ENCODE results near the gene APEH.

The APEH gene

DNA sequence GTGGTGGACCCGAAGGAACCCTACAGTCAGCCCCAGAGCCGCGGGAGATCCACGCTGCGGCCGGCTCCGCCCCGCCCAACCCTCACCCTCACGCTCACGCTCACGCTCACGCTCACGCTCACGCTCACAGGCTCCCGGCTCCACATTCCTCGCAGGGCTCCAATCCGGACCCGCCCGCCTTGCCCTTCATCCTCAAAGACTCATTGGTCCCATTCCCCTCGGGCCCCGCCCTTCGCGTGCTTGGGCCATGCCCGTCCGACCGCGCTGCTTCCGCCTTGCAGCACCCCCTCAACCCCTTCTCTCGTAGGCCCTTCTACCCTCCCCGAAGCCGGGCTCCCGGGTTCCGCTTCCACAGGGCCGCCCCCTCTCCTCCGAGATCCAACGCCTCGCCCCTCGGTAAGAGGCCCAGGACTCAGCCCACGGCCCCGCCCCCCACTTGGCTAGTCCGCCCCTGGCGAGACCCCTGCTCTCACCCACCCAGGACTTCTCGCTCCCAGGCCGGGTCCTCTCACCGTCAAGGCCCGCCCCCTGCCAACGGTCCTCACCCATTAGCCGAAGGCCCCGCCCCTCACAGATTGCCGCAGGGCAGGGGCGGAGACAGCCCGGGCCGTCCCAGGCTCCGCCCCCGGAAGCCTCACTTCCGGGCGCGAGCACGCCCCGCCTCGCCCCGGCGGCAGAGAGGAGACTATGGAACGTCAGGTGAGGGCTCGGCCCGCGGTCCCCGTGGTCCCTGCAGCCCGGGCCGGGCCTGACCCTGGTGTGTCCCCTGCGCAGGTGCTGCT is at the start of gene APEH:
Gene APEH, plus strand, starts transcription at position 637 of the 782 bp plus-strand sequence. Its CDS starts 51 bp downstream, at position 688.
- DNase-seq, result peak; percentile 95

- no peak for DNase-seq
Measured at GRCh38 chr3:49625071-49625470, 49.1 kb upstream of the APEH start.

GRCh38 chr3:49626101-49626581 is 48.0 kb upstream of the APEH start:
- no peak for DNase-seq

DNA sequence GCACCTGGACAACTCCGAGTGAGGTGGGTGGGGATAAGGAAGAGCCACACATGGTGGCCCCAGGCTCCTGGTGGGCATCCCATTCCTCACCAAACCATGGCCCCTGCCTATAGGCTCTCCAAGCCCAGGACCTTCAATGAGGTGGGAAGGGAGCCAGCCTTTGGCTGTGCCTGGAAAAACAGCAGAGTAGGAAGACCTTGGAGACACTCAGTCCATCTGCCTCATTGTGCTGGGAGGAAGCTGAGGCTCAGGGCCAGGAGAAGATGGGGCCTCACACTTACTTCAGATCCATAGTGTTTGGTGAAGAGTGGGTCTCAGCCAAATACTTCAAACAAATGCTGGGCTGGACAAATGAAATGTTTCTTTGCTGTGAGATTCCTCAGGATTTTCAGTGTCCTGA is 47.4 kb upstream of the APEH start:
- no peak for DNase-seq

DNA sequence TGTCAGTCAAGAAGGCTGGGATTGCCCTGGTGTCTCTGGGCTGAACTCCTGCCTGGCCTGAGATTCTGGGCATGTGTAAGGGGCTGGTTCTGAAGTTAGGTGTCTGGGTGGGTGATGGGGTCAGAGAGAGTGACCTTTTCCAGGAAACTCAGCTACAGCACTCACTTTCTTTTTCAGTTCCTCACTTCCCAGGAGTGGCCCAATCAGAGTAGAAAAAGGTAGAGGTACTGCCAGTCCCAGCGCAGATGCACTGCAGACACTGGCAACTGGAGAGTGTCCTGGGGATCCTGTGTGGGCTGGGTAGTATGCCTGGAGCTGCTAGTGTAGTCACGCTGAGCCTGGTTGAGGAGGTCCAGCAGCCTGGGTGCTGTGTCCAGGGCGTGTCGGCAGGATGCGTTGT is 46.5 kb upstream of the APEH start:
- DNase-seq, result no peak

- no peak for DNase-seq
Measured at GRCh38 chr3:49628249-49628648, 45.9 kb upstream of the APEH start.

- DNase-seq, result no peak
Measured at GRCh38 chr3:49629451-49629850, 44.7 kb upstream of the APEH start.

GRCh38 chr3:49629866-49630265 is 44.3 kb upstream of the APEH start:
- DNase-seq, result no peak

- no peak for DNase-seq
Measured at GRCh38 chr3:49630784-49631183, 43.4 kb upstream of the APEH start.

DNA sequence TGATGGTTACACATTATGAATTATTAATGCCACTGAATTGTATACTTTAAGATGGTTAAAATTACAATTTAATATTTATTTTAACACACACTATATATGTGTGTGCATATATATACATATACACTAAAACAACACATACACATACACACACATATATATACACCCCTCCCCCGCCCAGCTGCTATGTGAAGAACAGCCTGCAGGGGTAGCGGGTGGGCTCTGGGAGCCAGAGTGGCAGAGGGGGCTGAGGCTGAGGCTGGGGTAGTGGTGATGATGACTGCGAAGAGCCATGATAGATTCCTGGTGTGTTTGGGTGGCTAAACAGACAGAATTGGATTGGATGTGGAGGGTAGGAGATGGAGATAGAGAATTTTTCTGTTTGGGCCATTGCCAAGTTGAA is 39.4 kb upstream of the APEH start:
- DNase-seq, result no peak

GRCh38 chr3:49636883-49637609 is 37.1 kb upstream of the APEH start:
- DNase-seq, result no peak

GRCh38 chr3:49638445-49638844 is 35.7 kb upstream of the APEH start:
- DNase-seq, result no peak

DNA sequence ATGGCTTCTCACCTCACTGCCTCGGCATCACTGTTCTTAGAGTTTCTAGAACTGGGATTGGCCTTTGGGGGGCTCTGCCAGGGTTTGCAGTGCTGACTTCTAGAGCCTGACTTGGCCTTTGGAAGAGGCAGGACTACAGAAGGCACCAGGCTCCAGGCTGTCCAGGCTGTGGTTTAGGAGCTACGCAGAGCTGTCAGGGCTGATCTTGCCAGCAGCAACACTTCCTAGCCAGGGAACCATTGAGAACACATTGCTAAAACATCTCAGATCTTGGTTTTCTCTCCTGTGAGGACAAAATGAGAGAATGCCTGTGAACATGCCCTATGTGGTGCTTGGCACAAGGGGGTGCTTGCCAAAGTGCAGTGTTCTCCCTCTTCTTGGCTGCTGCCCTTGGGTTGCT is 34.6 kb upstream of the APEH start:
- no peak for DNase-seq

- no peak for DNase-seq
Measured at GRCh38 chr3:49641292-49641691, 32.9 kb upstream of the APEH start.

DNA sequence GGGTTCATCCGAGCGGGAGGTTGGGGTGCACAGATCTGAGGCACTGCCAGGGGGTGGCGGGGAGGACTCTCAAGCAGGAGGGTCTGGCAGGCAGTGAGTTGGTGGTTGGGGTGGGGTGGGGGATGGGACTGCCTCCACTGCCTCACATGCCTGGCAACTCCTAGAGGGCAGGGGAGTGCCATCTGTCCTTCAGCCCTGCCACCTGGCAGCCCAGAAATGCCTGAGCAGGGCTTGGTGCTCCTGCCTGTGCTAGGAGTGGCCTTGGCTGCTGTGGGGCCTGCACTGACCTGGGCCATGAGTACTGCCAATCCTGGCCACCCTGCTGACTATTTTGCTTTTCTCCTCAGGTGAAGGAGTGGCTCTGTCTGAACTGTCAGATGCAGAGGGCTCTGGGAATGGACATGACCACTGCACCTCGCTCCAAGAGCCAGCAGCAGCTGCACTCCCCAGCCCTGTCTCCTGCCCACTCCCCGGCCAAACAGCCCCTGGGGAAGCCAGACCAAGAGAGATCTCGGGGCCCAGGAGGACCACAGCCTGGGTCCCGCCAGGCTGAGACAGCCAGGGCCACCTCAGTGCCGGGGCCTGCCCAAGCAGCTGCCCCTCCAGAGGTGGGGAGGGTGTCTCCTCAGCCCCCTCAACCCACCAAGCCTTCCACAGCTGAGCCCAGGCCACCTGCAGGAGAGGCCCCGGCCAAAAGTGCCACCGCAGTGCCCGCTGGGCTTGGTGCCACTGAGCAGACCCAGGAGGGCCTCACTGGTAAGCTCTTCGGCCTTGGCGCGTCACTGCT is 32.0 kb upstream of the APEH start:
- DNase-seq, result no peak

DNA sequence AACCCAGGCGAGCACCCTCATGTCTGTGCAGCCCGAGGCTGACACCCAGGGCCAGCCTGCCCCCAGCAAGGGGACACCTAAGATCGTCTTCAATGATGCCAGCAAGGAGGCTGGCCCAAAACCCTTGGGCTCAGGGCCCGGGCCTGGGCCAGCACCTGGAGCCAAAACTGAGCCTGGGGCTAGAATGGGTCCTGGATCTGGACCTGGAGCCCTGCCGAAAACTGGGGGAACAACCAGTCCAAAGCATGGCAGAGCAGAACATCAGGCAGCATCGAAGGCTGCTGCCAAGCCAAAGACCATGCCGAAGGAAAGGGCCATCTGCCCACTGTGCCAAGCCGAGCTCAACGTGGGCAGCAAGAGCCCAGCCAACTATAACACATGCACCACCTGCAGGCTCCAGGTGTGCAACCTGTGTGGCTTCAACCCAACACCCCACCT is 31.4 kb upstream of the APEH start:
- DNase-seq, result no peak

- no peak for DNase-seq
Measured at GRCh38 chr3:49644684-49645083, 29.5 kb upstream of the APEH start.

DNA sequence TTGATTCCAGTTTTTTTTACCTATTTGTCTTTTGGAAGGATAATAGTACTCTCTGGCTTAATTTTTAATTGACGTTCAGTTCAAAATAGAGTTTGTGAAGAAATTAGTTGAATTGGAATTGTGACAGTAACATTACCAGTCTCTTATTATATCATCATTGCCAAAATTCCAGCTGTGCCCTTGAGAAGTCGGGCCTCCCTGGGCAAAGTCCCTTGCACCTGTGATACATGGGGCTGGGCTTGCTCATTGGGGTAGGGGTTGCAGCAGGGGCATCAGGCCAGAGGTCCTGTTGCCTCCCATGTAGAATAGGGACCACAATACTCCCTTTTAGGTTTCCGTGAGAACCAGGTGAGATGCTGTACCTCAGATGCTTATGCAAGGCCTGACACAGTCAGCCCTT is 27.9 kb upstream of the APEH start:
- DNase-seq, result no peak

GRCh38 chr3:49647741-49648140 is 26.4 kb upstream of the APEH start:
- no peak for DNase-seq

- DNase-seq, result no peak
Measured at GRCh38 chr3:49648354-49649019, 25.7 kb upstream of the APEH start.

- no peak for DNase-seq
Measured at GRCh38 chr3:49649576-49649975, 24.6 kb upstream of the APEH start.

DNA sequence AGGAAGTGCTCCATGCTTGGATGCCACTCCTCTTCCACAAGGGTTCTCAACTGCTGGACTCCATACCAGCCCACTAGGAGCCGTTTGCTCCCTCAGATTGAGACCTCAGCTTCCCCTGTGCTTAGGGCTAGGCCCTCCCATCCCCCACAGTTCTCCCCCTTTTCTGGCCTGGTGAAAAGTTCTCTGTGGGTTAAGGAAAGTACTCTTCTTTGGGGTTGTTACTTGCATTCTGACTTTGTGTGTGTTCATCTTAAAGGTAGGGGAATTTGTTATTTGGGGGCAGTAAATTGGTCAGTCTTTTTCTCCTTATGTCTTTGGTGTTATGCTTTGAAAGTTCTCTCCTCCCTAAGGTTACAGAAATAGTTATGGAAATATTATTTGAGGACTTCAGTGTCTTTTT is 24.0 kb upstream of the APEH start:
- no peak for DNase-seq

DNA sequence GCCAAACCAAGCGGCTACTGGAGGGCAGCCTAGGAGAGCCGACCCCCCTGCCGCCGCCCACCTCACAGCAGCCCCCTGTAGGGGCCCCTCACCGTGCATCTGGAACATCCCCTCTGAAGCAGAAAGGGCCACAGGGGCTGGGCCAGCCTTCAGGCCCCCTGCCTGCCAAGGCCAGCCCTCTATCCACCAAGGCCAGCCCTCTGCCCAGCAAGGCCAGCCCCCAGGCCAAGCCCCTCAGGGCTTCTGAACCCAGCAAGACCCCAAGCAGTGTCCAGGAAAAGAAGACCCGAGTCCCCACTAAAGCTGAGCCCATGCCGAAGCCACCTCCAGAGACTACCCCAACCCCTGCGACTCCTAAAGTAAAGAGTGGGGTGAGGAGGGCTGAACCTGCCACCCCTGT is 23.5 kb upstream of the APEH start:
- no peak for DNase-seq

Measured in right forelimb (tissue), 1 donor.